ENCODE measurements around the gene EXPH5.

DNA sequence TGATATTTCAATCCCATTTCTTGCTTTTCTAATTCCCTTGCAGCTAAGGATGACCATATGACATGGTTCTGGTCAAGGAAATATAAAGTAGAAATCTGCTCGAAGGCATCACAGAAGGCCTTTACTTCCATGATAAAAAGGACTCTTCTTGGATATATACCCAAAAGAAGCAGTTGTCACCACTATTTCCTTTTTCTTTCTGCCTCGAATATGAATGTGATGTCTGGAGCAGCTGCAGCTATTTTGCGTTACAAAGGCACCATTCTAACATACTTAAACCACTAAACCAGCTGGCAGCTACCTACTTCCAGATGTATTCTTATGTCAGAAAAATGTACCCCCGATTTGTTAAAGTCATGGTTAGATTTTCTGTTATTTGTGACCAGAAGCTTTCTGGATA is 18.9 kb downstream of the EXPH5 start:
- TF ChIP-seq, protein P1, sequence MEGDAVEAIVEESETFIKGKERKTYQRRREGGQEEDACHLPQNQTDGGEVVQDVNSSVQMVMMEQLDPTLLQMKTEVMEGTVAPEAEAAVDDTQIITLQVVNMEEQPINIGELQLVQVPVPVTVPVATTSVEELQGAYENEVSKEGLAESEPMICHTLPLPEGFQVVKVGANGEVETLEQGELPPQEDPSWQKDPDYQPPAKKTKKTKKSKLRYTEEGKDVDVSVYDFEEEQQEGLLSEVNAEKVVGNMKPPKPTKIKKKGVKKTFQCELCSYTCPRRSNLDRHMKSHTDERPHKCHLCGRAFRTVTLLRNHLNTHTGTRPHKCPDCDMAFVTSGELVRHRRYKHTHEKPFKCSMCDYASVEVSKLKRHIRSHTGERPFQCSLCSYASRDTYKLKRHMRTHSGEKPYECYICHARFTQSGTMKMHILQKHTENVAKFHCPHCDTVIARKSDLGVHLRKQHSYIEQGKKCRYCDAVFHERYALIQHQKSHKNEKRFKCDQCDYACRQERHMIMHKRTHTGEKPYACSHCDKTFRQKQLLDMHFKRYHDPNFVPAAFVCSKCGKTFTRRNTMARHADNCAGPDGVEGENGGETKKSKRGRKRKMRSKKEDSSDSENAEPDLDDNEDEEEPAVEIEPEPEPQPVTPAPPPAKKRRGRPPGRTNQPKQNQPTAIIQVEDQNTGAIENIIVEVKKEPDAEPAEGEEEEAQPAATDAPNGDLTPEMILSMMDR (IDR thresholded peaks at IDR 0.05): no peak
- TF ChIP-seq POLR2A (IDR thresholded peaks at IDR 0.05) (no peak), POLR2AphosphoS5 (IDR thresholded peaks at IDR 0.05) (no peak)

Measured in prostate gland (tissue), 2 donors.